HG02798 (cell line): ENCODE results near the gene NIPA2.

ENCODE experiments used
- ATAC-seq: cut with Tn5 transposase; IDR thresholded peaks from one replicate; pipeline ENCODE4 v1.9.1; 2021; ENCODE audit warnings: mild to moderate bottlenecking; ENCODE audit not compliant: unreplicated experiment, poor library complexity

NIPA2 gene

DNA sequence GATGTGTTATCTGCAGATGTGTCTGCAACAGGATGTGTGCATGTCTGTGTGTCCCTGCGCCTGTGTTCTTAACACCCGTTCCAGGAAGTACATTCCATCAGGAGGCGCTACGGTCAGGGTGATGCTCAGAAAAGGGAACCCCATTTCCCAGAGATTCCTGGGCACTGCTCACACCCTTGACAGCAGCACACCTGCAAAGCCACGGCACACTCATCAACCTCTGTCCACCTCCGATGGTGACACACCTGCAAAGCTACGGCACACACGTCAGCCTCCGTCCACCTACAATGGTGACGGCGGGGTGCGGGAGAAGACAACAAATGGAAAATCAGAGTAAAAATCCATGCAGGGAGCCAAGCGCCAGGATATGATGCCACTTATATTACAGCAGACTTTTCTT, 55.4 kb downstream of the NIPA2 start:
- ATAC-seq, result no peak

DNA sequence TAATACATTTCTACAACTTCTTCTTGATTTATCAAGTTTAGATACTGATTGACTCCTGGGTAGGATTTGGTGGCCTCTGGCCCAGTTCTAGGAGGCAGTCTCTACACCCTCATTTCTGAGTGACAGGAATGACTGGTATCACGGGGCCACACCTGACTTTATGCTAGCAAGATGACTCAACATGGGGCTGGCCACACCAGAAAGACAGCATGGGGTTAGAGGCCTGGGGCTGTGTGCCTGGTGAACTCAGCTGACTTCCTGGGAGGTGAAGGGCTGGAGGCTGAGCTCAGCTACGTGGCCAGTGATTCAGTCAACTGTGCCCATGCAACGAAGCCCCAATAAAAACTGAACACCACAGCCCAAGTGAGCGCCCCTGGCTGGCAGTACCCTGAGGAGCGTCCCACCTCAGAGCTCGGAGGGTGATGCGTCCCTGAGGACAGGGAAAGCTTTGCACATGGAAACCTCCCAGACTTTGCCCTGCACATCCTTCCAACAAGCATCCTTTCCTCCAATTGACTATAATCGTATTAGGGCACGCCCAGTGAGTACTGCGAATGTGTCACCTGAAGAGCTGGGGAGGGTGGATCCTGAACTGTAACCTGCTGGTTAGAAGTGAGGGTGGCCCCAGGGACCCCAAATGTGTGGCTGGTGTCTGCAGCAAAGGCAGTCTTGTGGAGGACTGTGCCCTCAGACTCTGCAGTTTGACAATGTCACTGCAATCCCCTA, 57.2 kb downstream of the NIPA2 start:
- no peak for ATAC-seq

DNA sequence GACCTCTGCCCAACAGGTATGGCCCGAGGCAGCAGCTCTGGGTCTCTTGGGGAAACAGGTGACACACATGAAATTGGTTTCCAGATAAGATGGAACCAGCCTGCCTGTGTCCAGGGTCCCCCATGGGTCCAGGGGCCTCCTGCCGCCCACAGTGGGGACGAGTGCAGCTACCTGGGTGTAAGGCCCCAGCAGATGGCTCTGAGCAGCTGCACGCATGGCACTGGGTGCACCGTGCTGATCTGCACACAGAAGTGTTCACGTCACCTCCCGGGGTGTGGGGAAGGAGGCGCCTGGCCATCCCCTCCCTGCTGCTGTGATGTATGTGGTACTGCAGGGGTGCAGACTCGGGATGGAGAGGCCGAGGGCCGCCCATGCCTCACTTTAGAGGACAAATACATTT, 63.6 kb downstream of the NIPA2 start:
- ATAC-seq, result no peak

DNA sequence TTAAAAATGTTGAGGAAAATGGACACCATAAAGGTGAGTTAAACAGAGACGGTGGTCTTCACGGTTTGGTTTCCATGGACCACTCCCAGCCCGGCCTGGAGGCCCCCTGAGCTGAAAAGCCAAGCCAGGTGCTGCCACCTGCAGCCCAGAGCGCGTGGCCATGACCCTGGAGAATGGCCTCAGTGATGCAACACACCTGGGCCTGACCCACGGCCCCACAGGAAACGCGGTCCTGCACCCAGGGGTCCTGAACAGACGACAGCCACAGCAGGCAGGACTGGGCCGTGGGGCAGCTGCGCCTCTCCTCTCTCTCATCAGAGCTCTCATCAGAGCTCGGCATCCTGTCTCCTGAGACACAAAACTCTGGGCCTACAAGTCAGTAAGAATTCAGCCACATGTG, 64.1 kb downstream of the NIPA2 start:
- ATAC-seq, result no peak

DNA sequence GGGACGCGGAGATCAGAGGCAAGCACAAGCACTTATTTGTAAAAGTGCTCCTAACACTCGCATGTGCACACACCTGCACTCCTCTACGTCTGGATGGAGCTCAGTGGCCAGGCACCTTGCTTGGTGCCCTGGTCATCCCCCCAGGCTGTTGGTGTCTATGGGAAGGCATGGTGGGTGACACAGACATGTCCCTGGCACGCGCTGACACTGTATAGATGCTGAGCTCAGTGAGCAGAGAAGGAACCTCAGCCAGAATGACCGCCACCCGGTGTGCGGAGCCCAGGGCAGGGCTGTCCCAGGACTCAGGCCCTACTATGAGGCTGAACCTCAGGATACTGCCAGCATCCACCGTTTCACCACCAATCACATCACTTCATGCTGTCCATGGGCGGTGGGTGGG, 64.5 kb downstream of the NIPA2 start:
- ATAC-seq, result no peak

DNA sequence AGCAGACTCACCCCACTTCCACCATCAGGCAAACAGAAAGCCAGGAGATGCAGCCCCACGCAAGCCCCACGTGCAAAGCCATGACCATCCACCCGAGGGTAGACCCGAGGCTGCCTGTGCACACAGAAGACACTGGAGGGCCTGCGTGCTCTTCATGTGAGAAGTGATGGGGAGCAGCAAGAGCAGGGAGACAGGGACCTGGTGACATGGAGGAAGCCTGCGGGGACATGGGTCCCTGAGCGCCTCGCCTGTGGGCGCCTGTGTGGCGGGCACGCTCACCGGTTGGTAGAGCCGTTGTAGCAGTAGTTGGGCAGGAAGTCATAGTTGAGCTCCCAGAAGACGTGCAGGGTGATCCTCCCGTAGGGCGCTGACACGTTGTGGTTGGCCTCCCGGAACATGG, 65.0 kb downstream of the NIPA2 start:
- no peak for ATAC-seq

DNA sequence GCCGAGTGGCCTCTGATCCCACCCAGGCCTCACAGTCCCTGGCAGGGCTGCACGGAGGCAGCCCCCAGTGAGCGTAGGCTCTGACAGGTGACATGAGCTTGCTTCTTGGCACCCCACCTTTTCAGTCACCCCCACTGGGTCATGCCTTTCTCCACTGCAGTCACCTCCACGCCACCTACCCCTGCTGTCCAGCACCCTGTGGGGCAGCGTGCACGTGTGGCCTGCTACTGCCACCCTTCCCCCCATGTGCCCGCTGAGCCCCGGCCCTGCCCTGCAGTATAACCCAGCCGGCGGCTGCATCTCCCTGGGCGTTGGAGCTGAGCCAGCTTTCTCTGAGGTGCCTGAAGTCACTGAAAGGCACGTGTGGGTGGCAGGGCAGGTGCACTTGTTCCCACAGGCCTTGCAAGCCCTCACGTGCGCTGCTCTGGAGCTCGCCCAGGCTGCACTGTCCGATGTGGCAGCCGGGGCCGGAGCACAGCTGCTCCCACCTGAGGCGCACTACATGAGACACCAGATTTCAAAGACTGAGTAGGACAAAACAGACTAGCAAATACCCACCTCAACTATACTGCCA, 65.6 kb downstream of the NIPA2 start:
- ATAC-seq, result no peak

DNA sequence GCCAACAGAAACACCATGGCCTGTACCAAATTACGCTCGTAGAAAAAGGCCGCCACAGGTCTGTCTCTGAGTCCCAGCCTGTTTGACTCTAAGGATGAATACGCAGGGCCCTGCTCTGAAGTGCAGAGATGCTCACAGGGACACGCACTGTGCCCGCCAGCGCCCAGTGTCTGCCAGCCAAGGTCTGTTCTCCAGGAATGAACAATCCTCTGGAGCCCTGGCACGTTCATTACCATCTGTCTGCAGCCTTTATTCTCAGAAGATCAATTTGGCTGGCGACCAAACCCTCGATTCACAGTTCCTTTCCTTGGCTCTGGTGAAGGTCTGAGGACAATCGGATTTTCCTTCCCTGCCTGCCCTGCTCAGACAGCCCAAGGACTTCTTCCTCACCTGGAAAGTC, 66.3 kb downstream of the NIPA2 start:
- no peak for ATAC-seq

DNA sequence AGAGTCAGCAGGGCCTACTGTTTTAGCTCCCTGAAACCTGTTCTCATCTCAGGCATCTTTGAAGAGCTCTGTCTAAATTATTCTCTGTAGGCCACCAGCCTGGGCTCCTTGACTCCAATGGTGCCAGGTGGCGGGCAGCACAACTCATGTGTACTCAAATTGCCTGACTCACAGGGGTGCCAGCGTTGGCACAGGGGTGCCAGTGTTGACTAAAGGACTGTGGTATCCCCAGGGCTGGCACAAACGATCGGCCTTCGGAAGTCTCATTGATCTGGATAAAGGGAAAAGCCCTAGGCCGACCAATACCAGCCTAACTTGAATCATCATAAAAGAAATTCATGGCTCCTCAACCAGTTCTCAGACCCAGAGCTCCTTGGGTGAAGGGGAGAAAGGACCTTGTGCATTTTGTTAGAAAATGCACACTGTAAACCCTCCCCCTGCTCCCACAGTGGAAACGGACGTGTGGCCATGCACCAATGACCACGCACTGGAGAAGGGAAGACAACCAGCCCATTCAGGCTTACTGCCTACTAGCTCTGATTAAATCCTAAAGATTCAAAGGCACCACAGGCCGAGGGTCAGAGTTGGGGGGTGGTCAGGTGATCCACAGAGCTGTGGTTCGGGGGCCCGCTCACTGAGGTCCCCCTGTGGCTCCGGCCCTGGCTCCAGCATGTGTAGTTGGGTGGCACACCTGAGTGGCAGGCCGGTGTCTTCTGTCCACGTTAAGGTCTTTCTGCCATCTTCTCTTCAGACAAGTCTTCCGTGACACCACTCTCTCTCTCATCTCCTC, 68.9 kb downstream of the NIPA2 start:
- ATAC-seq, result no peak

DNA sequence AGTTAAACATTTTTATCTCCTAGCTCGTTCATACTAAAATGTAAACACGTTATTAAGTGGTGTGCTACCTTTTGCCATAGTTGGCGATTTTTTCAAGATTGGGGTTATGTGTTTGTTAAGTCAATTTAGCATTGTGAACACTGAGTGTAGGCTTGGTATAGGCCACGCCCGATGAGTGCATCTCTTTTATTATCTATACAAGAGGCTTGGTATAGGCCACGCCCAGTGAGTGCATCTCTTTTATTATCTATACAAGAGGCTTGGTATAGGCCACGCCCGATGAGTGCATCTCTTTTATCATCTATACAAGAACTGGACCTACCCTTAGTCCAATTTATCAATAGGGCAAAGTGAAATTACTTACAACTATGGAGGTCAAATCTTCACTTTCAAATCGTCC, 70.4 kb downstream of the NIPA2 start:
- ATAC-seq, result no peak

DNA sequence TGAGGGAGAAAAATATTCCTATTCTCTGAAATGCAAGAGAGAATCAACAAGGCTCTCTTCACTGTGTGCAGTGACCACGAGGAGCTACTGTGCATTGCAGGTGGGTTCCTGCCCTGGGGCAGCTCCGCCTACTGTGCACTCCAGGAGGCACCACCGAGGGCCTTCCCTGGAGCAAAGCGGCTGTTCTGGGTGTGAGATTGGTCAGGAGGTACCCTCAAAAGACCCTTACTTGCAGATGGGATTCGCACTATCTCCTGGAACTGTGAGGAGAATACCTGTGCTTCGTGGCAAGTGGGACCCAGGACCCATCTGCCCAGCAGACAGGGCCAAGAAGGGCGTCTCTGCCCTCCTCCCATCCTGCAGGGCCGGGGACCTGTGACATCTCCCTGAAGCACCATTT, 72.8 kb downstream of the NIPA2 start:
- ATAC-seq, result no peak

DNA sequence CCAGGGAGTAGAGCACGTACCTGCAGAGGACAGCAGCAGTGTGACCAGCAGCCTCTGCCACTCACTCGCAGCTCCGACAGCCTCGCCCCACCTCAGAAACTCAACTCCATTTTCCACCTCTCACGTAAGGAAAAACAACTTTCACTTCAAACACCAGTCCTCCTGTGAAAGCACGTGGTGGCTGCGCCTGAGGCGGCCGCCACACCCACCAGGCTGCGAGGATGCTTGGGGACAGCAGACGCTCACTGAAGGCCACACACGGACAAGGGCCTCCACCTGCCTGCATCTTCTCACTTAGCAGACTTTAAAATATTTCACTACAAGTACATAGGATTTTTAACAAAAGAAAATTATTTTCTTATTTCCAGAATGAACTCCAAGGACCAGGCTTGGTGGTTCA, 73.8 kb downstream of the NIPA2 start:
- no peak for ATAC-seq

DNA sequence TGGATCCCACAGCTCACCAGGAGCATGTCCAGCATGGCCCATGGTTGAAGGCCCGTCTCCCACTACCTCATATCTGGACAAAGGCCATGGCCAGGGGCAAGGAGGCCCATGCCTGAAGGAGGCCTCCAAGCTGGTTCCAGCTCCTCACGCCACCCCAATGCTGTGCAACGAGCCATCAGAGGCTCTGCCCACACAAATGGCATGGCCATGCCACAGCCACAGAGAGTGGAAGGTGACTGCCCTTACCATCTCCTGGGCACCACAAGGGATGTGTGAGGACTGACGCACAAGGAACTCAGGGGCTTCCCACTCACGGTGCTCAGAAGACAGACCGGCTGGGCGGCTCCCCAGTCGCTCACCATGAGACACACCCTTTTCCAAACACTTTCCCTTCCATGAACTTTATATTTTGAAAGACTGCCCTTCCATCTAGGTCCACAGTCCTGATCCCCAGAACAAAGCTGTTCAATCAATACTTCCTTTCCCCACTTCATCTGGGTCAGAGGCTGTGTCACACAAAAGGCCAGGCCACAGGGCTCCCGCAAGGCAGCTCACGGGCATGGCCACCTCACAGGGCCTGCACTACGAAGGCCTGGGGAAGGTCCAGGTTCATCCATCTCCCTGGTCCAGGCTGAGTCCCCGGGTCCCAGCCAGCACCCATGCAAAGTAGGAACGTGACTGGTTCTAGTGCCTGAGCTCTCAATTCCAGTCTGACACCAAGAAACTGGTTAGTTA, 75.3 kb downstream of the NIPA2 start:
- ATAC-seq, result no peak

DNA sequence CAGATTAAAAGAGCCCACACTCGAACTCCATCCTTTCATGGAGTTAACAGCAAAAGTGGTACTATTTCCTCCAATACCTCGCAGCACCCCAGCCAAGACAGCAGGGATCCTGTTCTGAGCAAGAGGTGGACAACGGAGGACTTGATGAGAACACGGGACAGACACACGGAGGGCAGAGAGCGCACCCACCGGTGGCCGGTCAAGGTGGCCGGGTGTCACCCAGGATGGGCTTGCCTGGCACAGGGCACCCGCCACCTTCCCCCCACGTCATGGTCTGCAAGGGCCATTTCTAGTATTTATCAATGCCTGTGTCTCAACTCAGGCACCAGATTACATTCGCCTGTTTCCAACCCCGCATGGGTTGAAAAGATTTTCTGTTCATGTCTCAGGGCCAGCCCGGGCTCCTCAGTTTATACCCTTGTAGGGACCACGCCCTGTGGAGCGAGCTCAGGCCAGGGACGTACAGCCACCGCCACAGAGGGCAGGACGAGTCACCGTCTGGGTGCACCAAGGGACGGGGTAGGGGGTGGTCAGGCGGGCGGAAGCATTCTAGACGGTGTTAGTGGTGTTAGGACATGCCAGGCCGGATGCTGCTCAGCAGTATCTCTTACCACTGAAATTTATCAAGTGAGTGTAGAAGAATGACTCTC, 77.5 kb downstream of the NIPA2 start:
- ATAC-seq, result no peak

DNA sequence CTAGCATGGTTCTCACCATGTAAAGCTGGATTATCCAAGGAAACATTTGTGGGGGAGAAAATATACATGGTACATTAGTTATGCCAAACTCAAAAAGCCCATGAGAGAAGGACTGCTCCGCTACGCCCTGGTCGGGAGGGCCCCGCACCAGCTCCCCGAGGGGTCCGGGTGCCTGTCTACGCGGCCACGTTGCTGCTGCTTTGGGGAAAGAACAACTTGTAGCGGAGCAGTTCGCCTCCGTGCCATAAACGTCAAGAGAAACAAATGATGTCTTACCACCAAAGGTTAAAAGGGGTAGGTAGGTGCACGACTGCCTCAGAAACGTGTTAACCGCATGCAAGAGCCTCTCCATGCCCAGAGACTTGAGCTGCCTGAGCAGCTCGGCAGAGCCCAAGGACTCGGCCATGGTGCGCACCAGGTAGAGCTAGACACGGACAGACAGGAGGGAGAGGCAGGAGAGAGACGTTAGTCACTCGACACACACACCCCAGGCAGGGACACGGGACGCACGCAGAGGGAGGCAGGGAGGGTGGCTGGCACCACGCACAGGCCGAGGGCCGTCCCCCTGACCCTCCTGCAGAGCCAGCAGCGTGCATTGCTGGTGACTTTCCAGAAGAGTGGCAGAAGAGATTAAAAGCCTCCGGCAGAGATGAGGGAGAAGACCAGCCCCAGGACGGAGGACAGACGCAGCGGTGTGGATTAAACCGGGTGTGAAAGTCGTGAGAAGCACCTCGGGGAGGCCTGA, 78.3 kb downstream of the NIPA2 start:
- no peak for ATAC-seq

DNA sequence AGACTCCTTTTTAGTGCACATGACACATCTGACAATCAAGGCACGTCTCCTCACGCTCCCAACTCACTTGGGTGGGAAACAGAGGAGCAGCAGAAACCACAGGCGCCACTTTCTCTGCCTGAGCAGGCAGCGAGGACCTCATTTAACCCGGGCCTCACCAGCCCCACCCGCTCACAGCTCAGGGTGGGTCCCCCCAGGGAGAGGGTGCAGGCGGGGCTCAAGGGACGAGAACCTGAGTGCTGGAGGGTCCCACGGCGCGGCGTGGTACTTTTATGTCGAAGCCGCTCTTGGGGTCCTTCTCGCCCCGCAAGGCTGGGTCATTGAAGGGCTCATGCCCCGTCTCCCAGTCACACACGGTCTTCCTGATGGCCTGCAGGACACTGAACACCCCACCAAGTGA, 79.1 kb downstream of the NIPA2 start:
- no peak for ATAC-seq
